22Rv1 (cell line): ENCODE data around the gene PRDM8.

Experiments used
- H3K27ac ChIP-seq: fragments of 450-650 bp; 2 replicates; pipeline ENCODE4 v1.5.1; 2017
- ZFX ChIP-seq: fragments of 450-650 bp; IDR thresholded peaks from 2 replicates; pipeline ENCODE4 v1.6.1; 2017; ENCODE audit warnings: antibody characterized with exemption, borderline replicate concordance
- TF ChIP-seq, protein P1 (sequence below): fragments of 450-650 bp; IDR thresholded peaks from 2 replicates; pipeline ENCODE4 v1.5.1; 2017; ENCODE audit warnings: mild to moderate bottlenecking

Gene PRDM8

GRCh38 chr4:80208610-80209339 is 11.5 kb downstream of the PRDM8 start:
- no peak overlapping the region for H3K27ac ChIP-seq
- TF ChIP-seq, protein P1, sequence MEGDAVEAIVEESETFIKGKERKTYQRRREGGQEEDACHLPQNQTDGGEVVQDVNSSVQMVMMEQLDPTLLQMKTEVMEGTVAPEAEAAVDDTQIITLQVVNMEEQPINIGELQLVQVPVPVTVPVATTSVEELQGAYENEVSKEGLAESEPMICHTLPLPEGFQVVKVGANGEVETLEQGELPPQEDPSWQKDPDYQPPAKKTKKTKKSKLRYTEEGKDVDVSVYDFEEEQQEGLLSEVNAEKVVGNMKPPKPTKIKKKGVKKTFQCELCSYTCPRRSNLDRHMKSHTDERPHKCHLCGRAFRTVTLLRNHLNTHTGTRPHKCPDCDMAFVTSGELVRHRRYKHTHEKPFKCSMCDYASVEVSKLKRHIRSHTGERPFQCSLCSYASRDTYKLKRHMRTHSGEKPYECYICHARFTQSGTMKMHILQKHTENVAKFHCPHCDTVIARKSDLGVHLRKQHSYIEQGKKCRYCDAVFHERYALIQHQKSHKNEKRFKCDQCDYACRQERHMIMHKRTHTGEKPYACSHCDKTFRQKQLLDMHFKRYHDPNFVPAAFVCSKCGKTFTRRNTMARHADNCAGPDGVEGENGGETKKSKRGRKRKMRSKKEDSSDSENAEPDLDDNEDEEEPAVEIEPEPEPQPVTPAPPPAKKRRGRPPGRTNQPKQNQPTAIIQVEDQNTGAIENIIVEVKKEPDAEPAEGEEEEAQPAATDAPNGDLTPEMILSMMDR, result no peak
- TF ChIP-seq ZFX, result no peak

DNA sequence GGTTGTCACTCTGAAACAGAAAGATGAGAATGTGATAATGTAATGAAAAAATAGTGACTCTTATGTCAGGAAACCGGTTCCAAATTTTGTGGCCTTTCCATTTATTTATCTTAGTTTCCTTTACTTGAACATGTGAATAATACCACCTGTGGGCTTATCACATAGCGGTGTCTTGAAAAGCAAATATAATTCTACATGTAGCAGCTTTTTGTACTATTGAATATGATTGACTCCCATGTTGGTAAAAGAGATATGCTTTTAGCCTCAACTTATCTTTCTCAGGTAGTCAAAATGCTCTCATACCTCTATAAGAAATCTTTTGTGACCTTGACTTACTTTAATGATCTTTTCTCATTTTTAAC is 12.0 kb downstream of the PRDM8 start:
- no peak for TF ChIP-seq ZFX
- TF ChIP-seq, protein P1, result no peak
- H3K27ac ChIP-seq, result no peak overlapping the region

GRCh38 chr4:80210549-80210948 is 13.2 kb downstream of the PRDM8 start:
- no peak overlapping the region for H3K27ac ChIP-seq
- no peak for TF ChIP-seq ZFX
- TF ChIP-seq, protein P1, result no peak

DNA sequence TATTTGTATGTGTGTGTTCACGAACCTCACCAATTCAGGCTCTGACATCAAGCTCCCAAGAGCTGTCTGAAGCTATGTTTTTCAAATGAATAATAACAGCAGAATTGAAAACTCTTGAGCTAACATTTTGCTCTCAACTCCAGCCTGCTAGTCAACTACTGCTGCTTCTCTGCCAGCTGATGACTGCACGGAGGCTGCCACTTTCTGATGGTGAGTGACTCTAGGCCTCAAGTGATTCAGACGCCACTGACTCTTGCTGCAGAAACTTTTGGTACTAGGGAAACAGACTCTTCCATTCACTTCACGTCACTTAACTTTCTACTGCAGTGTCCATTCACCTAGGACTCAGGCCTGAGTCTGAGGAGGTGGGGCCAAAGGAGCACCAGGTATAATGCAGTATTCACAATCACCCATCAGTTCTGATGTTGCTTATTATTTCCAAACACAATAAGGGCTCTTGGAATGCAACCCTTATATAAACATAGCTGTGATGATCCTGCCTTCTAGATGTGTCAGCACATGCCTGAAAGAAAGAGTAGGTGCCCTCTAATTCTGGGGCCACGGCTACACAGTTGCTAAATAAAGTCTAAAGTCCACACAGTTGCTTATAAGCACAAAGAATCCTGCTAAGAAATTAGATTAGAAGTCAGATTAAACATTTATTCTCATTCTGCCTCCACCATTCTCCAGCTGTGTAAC is 16.0 kb downstream of the PRDM8 start:
- no peak overlapping the region for H3K27ac ChIP-seq
- no peak for TF ChIP-seq ZFX
- TF ChIP-seq, protein P1, result no peak

DNA sequence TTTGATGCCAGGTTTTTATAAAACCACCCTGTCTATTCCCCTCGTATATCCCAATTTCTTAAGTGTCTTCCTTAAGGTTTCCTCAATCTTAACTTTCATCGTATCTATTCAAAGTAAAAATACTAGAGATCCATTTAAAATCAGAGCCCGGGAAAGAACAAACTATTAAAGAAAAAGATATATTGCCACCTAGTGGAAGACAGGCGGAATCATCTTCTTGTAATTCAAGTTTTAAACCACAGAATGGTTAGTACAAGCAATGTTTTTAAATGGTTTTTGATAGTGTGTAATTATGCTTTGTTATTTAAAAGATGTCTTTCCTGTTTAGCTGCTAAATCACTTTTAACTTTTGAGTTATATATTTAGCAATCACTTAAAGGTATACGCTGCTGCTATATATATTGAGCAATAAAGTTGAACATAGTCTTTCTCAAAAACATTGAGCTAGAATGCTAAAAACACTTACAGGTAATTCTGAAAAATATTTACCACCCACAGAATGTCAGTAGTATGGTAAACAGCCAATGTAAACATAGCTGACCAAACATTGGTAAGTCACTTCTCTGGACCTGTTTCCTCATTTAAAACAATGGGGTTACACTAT is 18.2 kb downstream of the PRDM8 start:
- TF ChIP-seq, protein P1, result peak; percentile 76
- TF ChIP-seq ZFX, result no peak
- H3K27ac ChIP-seq, result no peak overlapping the region

DNA sequence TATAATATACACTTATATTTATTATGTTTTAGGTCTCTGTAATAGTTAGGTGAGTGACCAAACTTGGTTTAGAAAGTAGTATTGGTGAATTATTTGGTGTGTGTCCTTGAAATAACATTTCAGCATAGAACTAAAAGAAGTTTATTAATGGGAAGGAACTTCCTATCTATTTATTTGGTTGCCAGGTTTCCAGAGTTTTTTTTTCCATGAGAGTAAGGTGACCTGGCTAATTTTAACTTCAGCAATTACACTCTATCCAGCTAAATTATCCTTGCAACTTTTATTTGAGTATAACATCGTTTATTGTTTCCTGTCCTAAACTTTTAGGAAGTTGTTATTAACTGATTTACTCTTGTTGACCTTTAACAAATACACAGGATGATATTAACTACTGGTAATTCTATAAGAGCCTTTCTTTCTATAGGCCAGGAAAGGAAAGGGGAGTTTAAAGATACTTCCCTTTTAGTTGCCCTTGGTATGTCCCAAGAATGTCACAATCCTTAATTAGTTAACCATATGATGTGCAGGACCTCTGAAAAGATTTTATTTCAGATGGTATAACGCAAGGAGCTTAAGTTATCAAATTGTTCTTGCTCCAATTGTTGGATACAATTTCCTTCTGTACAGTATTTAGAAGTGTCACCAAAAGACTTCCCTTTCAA is 18.9 kb downstream of the PRDM8 start:
- TF ChIP-seq, protein P1, result no peak
- TF ChIP-seq ZFX, result no peak

More for the DNA sequence above, 18.9 kb downstream of the PRDM8 start:
- H3K27ac ChIP-seq, result no peak overlapping the region
